Breast epithelium (tissue), 3 donors: ENCODE results near the gene CMTM7.

ENCODE experiments used
- POLR2A ChIP-seq: fragments of 450-650 bp; IDR thresholded peaks from one replicate; pipeline ENCODE4 v1.6.1; 2016; ENCODE audit warnings: antibody characterized with exemption, mild to moderate bottlenecking, moderate library complexity
- TF ChIP-seq, protein P1 (sequence below), 3 donors: fragments of 450-650 bp; IDR thresholded peaks; one replicate each; pipeline ENCODE4 v1.5.1; 2016 to 2017; ENCODE audit warnings: antibody characterized with exemption in 3 of 3, mild to moderate bottlenecking in 3 of 3, moderate library complexity in 3 of 3

DNA sequence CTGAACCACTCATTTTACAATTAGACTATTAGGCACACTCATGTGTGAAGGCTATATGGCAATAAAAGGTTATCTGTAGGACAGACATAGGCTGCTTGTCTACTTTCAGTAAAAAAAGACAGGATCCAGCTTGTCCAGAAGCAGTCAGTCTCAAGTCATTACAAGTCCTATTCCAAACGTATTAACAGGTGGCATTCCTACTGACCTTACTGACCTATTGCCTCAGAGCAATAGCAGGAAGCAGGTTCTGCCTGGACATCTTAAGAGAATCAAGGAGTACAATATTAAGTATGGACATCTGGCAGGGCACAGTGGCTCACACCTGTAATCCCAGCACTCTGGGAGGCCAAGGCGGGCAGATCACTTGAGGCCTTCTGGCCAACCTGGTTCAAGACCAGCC, 104.0 kb downstream of the CMTM7 start:
- TF ChIP-seq, protein P1, sequence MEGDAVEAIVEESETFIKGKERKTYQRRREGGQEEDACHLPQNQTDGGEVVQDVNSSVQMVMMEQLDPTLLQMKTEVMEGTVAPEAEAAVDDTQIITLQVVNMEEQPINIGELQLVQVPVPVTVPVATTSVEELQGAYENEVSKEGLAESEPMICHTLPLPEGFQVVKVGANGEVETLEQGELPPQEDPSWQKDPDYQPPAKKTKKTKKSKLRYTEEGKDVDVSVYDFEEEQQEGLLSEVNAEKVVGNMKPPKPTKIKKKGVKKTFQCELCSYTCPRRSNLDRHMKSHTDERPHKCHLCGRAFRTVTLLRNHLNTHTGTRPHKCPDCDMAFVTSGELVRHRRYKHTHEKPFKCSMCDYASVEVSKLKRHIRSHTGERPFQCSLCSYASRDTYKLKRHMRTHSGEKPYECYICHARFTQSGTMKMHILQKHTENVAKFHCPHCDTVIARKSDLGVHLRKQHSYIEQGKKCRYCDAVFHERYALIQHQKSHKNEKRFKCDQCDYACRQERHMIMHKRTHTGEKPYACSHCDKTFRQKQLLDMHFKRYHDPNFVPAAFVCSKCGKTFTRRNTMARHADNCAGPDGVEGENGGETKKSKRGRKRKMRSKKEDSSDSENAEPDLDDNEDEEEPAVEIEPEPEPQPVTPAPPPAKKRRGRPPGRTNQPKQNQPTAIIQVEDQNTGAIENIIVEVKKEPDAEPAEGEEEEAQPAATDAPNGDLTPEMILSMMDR (IDR thresholded peaks at IDR 0.05) = no peak
- TF ChIP-seq POLR2A = no peak
